HCT116 (cell line): ENCODE data around the gene PIK3C3. TPM values are rescaled to one million over a fixed set of nuclear protein-coding genes. Genes with fewer than 3 reads are reported as not detected.

Experiments used
- ATAC-seq: fragments of 200-7000 bp; cut with Tn5 transposase; 2 replicates; pipeline ENCODE4 v1.9.1; 2020; ENCODE audit warnings: mild to moderate bottlenecking, moderate library complexity
- BruUV-seq: library from RNA; stranded (reverse); fragments of 400-500 nt; replicated peaks from 2 replicates; lab custom pipeline; 2021; lab: Mats Ljungman, UMichigan
- CTCF ChIA-PET: fragments of 300-600 bp; sonication (Branson Sonifier 250); formaldehyde crosslinking; loops from one replicate; lab custom pipeline; 2021; ENCODE audit warnings: antibody characterized with exemption; lab: Charles Lee
- POLR2A ChIA-PET: fragments of 300-600, 350-600 bp; sonication (Branson Sonifier 250); formaldehyde crosslinking; loops from one replicate; lab custom pipeline; 2021; ENCODE audit warnings: antibody characterized with exemption; lab: Charles Lee
- RAD21 ChIA-PET, 2 experiments: fragments of 300-600 bp; sonication (Branson Sonifier 250); formaldehyde crosslinking; loops; one replicate each; lab custom pipeline; 2023; ENCODE audit warnings: low total read pairs in 2 of 2; ENCODE audit not compliant: uncharacterized antibody in 2 of 2, unreplicated experiment in 2 of 2, low non-redundant PET in 1 of 2; lab: Charles Lee
- DNase-seq: peaks from one replicate; pipeline ENCODE4 v3.0.0-alpha.2; 2010; ENCODE audit warnings: low read depth, low spot score
- H2AFZ ChIP-seq: fragments of 200-600 bp; shearing (Covaris generic), sonication (generic); 2 replicates; pipeline ENCODE4 v1.6.1; 2017; ENCODE audit warnings: low read depth, mixed run types, mixed read lengths, antibody characterized with exemption, low read length; ENCODE audit not compliant: poor library complexity, severe bottlenecking
- H3K27ac ChIP-seq: 2 replicates; pipeline ENCODE4 v1.5.1; 2012; ENCODE audit warnings: low read depth, low read length
- H3K27me3 ChIP-seq: fragments of 200-600 bp; sonication (generic); 2 replicates; pipeline ENCODE4 v1.6.1; 2016; ENCODE audit warnings: mixed run types, low read length, mixed read lengths; ENCODE audit not compliant: insufficient read depth
- H3K36me3 ChIP-seq, 2 experiments: fragments of 200-500 bp in 1 of 2; fragments of 200-600 bp in 1 of 2; sonication (Bioruptor generic) in 1 of 2; sonication (generic) in 1 of 2; 2 replicates each; pipeline versions ENCODE4 v1.5.1 to v1.6.1; 2014 to 2016; ENCODE audit warnings: low read length in 2 of 2, inconsistent platforms in 1 of 2, mixed read lengths in 1 of 2, mixed run types in 1 of 2; ENCODE audit not compliant: insufficient read depth in 2 of 2, control insufficient read depth in 1 of 2
- H3K4me1 ChIP-seq, 2 experiments: fragments of 200-600 bp in 1 of 2; sonication (generic) in 1 of 2; 2 replicates each; pipeline versions ENCODE4 v1.5.1 to v1.6.1; 2012 to 2017; ENCODE audit warnings: low read length in 2 of 2, inconsistent platforms in 1 of 2, mild to moderate bottlenecking in 1 of 2, mixed read lengths in 1 of 2, mixed run types in 1 of 2, moderate library complexity in 1 of 2; ENCODE audit not compliant: insufficient read depth in 2 of 2, control insufficient read depth in 1 of 2
- H3K4me2 ChIP-seq: fragments of 200-600 bp; sonication (generic); 2 replicates; pipeline ENCODE4 v1.6.1; 2017; ENCODE audit warnings: mixed run types, low read length, mixed read lengths
- H3K4me3 ChIP-seq, 2 experiments: fragments of 200-600 bp in 1 of 2; sonication (generic) in 1 of 2; replicated peaks in 1 of 2; 2 replicates each; pipeline ENCODE4 v1.5.1; 2011 to 2016; ENCODE audit warnings: low read length in 2 of 2, control low read depth in 1 of 2, low read depth in 1 of 2, mild to moderate bottlenecking in 1 of 2, mixed read lengths in 1 of 2, mixed run types in 1 of 2
- H3K79me2 ChIP-seq: fragments of 200-600 bp; sonication (generic); 2 replicates; pipeline ENCODE4 v1.6.1; 2017; ENCODE audit warnings: mild to moderate bottlenecking, mixed run types, low read length, moderate library complexity, mixed read lengths; ENCODE audit not compliant: insufficient read depth
- H3K9ac ChIP-seq: fragments of 200-600 bp; sonication (generic); 2 replicates; pipeline ENCODE4 v1.6.1; 2016; ENCODE audit warnings: low read length, mixed read lengths
- H3K9me2 ChIP-seq: fragments of 200-600 bp; sonication (generic), shearing (Covaris generic); 2 replicates; pipeline ENCODE4 v1.6.1; 2017; ENCODE audit warnings: mixed run types, mild to moderate bottlenecking, moderate library complexity; ENCODE audit not compliant: insufficient read depth
- H3K9me3 ChIP-seq, 2 experiments: fragments of 200-500 bp in 1 of 2; fragments of 200-600 bp in 1 of 2; sonication (Bioruptor generic) in 1 of 2; sonication (generic) in 1 of 2; 2 replicates each; pipeline ENCODE4 v1.6.1; 2014 to 2017; ENCODE audit warnings: low read length in 2 of 2, mixed read lengths in 2 of 2, inconsistent platforms in 1 of 2, low read depth in 1 of 2, mild to moderate bottlenecking in 1 of 2, mixed run types in 1 of 2, moderate library complexity in 1 of 2; ENCODE audit not compliant: control insufficient read depth in 1 of 2, insufficient read depth in 1 of 2
- H4K20me1 ChIP-seq: fragments of 200-600 bp; sonication (generic), shearing (Covaris generic); 2 replicates; pipeline ENCODE4 v1.6.1; 2017; ENCODE audit warnings: mixed run types, mild to moderate bottlenecking, moderate library complexity; ENCODE audit not compliant: insufficient read depth
- CEBPB ChIP-seq: IDR thresholded peaks from 2 replicates; pipeline ENCODE4 v1.6.1; 2012; ENCODE audit warnings: low read depth
- EZH2 ChIP-seq: fragments of 200-600 bp; sonication (generic); IDR thresholded peaks from 2 replicates; pipeline ENCODE4 v1.6.1; 2017; ENCODE audit warnings: antibody characterized with exemption, mixed run types
- EZH2phosphoT487 ChIP-seq: fragments of 200-600 bp; IDR thresholded peaks from 2 replicates; pipeline ENCODE4 v1.6.1; 2018; ENCODE audit warnings: antibody characterized with exemption, borderline replicate concordance
- FOSL1 ChIP-seq: IDR thresholded peaks from 2 replicates; pipeline ENCODE4 v1.6.1; 2012; ENCODE audit warnings: low read depth
- JUND ChIP-seq: IDR thresholded peaks from 2 replicates; pipeline ENCODE4 v1.6.1; 2012
- POLR2A ChIP-seq: IDR thresholded peaks from 2 replicates; pipeline ENCODE4 v1.7.0; 2011; ENCODE audit warnings: borderline replicate concordance; ENCODE audit not compliant: insufficient read depth, insufficient read length; ENCODE audit errors: extremely low read depth
- SIN3A ChIP-seq: IDR thresholded peaks from 2 replicates; pipeline ENCODE4 v1.6.1; 2012; ENCODE audit warnings: low read depth
- SP1 ChIP-seq: IDR thresholded peaks from 2 replicates; pipeline ENCODE4 v1.6.1; 2012; ENCODE audit warnings: low read depth
- intact Hi-C: fragments of 100-400 bp; cut with micrococcal nuclease; formaldehyde crosslinking; loops from 2 replicates; pipeline ENCODE4 v1.10.0; 2022
- total RNA-seq: library from RNA; stranded (reverse); gene quantifications from one replicate; pipeline ENCODE4 v1.2.1, GENCODE V29; 2021; ENCODE audit not compliant: unreplicated experiment
- TF ChIP-seq, protein P1 (sequence below): IDR thresholded peaks from 2 replicates; pipeline ENCODE4 v1.6.1; 2012; ENCODE audit warnings: low read depth
- TF ChIP-seq, protein P2 (sequence below): IDR thresholded peaks from 2 replicates; pipeline ENCODE4 v1.6.1; 2011; ENCODE audit warnings: mild to moderate bottlenecking, low read length, moderate library complexity; ENCODE audit not compliant: insufficient replicate concordance; ENCODE audit errors: extremely low read depth

PIK3C3 gene
- total RNA-seq, 1 experiment from 2014 or later: 40.4 TPM

DNA sequence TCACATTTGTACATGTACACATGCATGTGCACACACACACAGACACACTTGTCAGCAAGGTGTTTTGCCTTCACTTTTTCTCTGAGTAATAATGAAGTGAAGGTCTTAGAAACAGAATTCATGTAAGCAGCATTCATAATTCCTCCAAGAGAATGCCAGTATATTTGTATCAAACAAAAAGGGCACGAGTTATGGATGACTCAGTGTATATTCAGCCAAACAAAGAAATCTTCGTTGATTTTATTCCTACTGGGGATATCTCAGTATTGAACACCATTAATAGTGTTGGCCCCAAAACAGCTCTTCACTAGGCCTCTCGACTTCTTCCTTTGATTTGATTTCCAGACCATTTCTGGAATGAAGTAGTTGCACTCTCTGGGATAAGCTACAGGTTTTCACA is 125.3 kb downstream of the PIK3C3 start:
- ATAC-seq (no peak), DNase-seq (no peak)
- Histone ChIP-seq H3K36me3 (peaks cover 0 to 2% of the 10 kb centered on the region in 2 experiments; a peak in 1 of 4 replicates), H4K20me1 (no peaks in the 10 kb centered on the region; the same call in 1 of the 2 replicates), H3K4me1 (no peaks in the 10 kb centered on the region), H2AFZ (no peak overlapping the region), H3K9ac (no peak overlapping the region), H3K9me2 (no peaks in the 10 kb centered on the region), H3K27ac (no peak overlapping the region), H3K4me2 (no peak overlapping the region), H3K79me2 (no peaks in the 10 kb centered on the region), H3K9me3 (no peaks in the 10 kb centered on the region), H3K4me3 (no peak overlapping the region), H3K27me3 (no peaks in the 10 kb centered on the region)
- intact Hi-C loops: no loop called here
- BruUV-seq: no TSS peak
- ChIA-PET RAD21 (no interaction called here), CTCF (no interaction called here), POLR2A (no interaction called here)
- no peak for TF ChIP-seq SIN3A
- no peak for TF ChIP-seq POLR2A
- no peak for TF ChIP-seq EZH2
- TF ChIP-seq JUND: no peak
- TF ChIP-seq, protein P1, sequence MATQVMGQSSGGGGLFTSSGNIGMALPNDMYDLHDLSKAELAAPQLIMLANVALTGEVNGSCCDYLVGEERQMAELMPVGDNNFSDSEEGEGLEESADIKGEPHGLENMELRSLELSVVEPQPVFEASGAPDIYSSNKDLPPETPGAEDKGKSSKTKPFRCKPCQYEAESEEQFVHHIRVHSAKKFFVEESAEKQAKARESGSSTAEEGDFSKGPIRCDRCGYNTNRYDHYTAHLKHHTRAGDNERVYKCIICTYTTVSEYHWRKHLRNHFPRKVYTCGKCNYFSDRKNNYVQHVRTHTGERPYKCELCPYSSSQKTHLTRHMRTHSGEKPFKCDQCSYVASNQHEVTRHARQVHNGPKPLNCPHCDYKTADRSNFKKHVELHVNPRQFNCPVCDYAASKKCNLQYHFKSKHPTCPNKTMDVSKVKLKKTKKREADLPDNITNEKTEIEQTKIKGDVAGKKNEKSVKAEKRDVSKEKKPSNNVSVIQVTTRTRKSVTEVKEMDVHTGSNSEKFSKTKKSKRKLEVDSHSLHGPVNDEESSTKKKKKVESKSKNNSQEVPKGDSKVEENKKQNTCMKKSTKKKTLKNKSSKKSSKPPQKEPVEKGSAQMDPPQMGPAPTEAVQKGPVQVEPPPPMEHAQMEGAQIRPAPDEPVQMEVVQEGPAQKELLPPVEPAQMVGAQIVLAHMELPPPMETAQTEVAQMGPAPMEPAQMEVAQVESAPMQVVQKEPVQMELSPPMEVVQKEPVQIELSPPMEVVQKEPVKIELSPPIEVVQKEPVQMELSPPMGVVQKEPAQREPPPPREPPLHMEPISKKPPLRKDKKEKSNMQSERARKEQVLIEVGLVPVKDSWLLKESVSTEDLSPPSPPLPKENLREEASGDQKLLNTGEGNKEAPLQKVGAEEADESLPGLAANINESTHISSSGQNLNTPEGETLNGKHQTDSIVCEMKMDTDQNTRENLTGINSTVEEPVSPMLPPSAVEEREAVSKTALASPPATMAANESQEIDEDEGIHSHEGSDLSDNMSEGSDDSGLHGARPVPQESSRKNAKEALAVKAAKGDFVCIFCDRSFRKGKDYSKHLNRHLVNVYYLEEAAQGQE: no peak
- TF ChIP-seq, protein P2, sequence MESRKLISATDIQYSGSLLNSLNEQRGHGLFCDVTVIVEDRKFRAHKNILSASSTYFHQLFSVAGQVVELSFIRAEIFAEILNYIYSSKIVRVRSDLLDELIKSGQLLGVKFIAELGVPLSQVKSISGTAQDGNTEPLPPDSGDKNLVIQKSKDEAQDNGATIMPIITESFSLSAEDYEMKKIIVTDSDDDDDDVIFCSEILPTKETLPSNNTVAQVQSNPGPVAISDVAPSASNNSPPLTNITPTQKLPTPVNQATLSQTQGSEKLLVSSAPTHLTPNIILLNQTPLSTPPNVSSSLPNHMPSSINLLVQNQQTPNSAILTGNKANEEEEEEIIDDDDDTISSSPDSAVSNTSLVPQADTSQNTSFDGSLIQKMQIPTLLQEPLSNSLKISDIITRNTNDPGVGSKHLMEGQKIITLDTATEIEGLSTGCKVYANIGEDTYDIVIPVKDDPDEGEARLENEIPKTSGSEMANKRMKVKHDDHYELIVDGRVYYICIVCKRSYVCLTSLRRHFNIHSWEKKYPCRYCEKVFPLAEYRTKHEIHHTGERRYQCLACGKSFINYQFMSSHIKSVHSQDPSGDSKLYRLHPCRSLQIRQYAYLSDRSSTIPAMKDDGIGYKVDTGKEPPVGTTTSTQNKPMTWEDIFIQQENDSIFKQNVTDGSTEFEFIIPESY: no peak
- TF ChIP-seq SP1: no peak
- TF ChIP-seq FOSL1: no peak
- no peak for TF ChIP-seq CEBPB
- TF ChIP-seq EZH2phosphoT487: no peak
